B cell (primary cell): Measurements from ENCODE around the gene NES. TPM values are rescaled to one million over a fixed set of nuclear protein-coding genes. Genes with fewer than 3 reads are reported as not detected.

Experiments used
- ATAC-seq: fragments of 200-7000 bp; cut with Tn5 transposase; one replicate; pipeline ENCODE4 v1.10.0; 2021; ENCODE audit warnings: low read depth, mild to moderate bottlenecking, moderate number of reproducible peaks, moderate library complexity
- CTCF ChIA-PET: fragments of 350-600 bp; sonication (Branson Sonifier 250); formaldehyde crosslinking; loops from one replicate; lab custom pipeline; 2021; ENCODE audit warnings: antibody characterized with exemption, inconsistent platforms; lab: Charles Lee
- POLR2A ChIA-PET: fragments of 350-600 bp; sonication (Branson Sonifier 250); formaldehyde crosslinking; loops from one replicate; lab custom pipeline; 2021; ENCODE audit warnings: antibody characterized with exemption; lab: Charles Lee
- DNase-seq: peaks from one replicate; pipeline ENCODE4 v3.0.0; 2013
- H2AFZ ChIP-seq: 2 replicates; pipeline ENCODE4 v1.6.1; 2012; ENCODE audit warnings: mild to moderate bottlenecking, low read depth, low read length; ENCODE audit not compliant: insufficient read depth, poor library complexity, severe bottlenecking
- H3K27ac ChIP-seq, 2 donors: 1 replicate in 1 of 2; 2 replicates in 1 of 2; pipeline ENCODE4 v1.5.1; 2012 to 2013; ENCODE audit warnings: low read length in 2 of 2, mild to moderate bottlenecking in 2 of 2, moderate library complexity in 1 of 2
- H3K27me3 ChIP-seq, 4 experiments: fragments of 200-600 bp in 1 of 4; sonication (generic) in 1 of 4; replicated peaks in 1 of 4; 1 replicate in 2 of 4; 2 replicates in 2 of 4; pipeline versions ENCODE4 v1.6.1 to v1.7.0; 2013 to 2016; ENCODE audit warnings: low read length in 3 of 4, mild to moderate bottlenecking in 2 of 4, mixed read lengths in 1 of 4, moderate library complexity in 1 of 4; ENCODE audit not compliant: insufficient read depth in 4 of 4, control insufficient read depth in 3 of 4; ENCODE audit errors: control extremely low read depth in 1 of 4
- H3K36me3 ChIP-seq, 2 experiments: replicated peaks in 1 of 2; 1 replicate in 1 of 2; 2 replicates in 1 of 2; pipeline versions ENCODE4 v1.6.1 to v1.7.1; 2013; ENCODE audit warnings: low read length in 1 of 2; ENCODE audit not compliant: insufficient read depth in 2 of 2, control insufficient read depth in 1 of 2; ENCODE audit errors: control extremely low read depth in 1 of 2, extremely low read depth in 1 of 2
- H3K4me1 ChIP-seq, 2 donors: fragments of 200-600 bp in 1 of 2; sonication (generic) in 1 of 2; 1 replicate in 1 of 2; 2 replicates in 1 of 2; pipeline versions ENCODE4 v1.5.1 to v1.6.1; 2013 to 2017; ENCODE audit warnings: low read length in 2 of 2; ENCODE audit not compliant: control insufficient read depth in 2 of 2, insufficient read depth in 2 of 2
- H3K4me2 ChIP-seq: replicated peaks from 2 replicates; pipeline ENCODE3; 2012; ENCODE audit warnings: mild to moderate bottlenecking, low read depth, low read length; ENCODE audit not compliant: poor library complexity, severe bottlenecking
- H3K4me3 ChIP-seq, 5 experiments: fragments of 200-600 bp in 1 of 5; sonication (generic) in 1 of 5; 1 replicate in 3 of 5; 2 replicates in 2 of 5; pipeline versions ENCODE4 v1.5.1 to v1.7.0; 2011 to 2016; ENCODE audit warnings: low read length in 4 of 5, mild to moderate bottlenecking in 4 of 5, low read depth in 2 of 5, control low read depth in 1 of 5, moderate library complexity in 1 of 5; ENCODE audit not compliant: insufficient read depth in 1 of 5; ENCODE audit errors: control extremely low read depth in 1 of 5, extremely low read depth in 1 of 5
- H3K79me2 ChIP-seq: fragments of 200-600 bp; sonication (generic); one replicate; pipeline ENCODE4 v1.6.0; 2016; ENCODE audit warnings: low read length; ENCODE audit not compliant: control insufficient read depth, insufficient read depth
- H3K9ac ChIP-seq: fragments of 200-600 bp; sonication (generic); 2 replicates; pipeline ENCODE4 v1.6.1; 2017; ENCODE audit warnings: mild to moderate bottlenecking, low read length, moderate library complexity
- H3K9me3 ChIP-seq, 3 donors: one replicate each; pipeline versions ENCODE4 v1.6.1 to v1.7.1; 2013; ENCODE audit warnings: low read length in 2 of 3; ENCODE audit not compliant: control insufficient read depth in 2 of 3, insufficient read depth in 1 of 3; ENCODE audit errors: control extremely low read depth in 1 of 3
- H4K20me1 ChIP-seq: 2 replicates; pipeline ENCODE4 v1.6.0; 2012; ENCODE audit warnings: mild to moderate bottlenecking, low read length; ENCODE audit not compliant: insufficient read depth, control insufficient read depth, poor library complexity, severe bottlenecking
- H3K27ac Mint-ChIP-seq: one replicate; pipeline ENCODE4 v1.8.0; 2021; ENCODE audit warnings: mixed read lengths
- H3K27me3 Mint-ChIP-seq: one replicate; pipeline ENCODE4 v1.8.0; 2021; ENCODE audit warnings: mixed read lengths
- H3K4me1 Mint-ChIP-seq: one replicate; pipeline ENCODE4 v1.8.0; 2021; ENCODE audit warnings: mixed read lengths
- H3K4me3 Mint-ChIP-seq: one replicate; pipeline ENCODE4 v1.8.0; 2021; ENCODE audit warnings: mixed read lengths
- H3K9me3 Mint-ChIP-seq: one replicate; pipeline ENCODE4 v1.8.0; 2022; ENCODE audit warnings: mixed read lengths; ENCODE audit not compliant: insufficient read depth
- EZH2 ChIP-seq: IDR thresholded peaks from 2 replicates; pipeline ENCODE4 v1.6.1; 2012; ENCODE audit warnings: borderline replicate concordance, low read depth, mild to moderate bottlenecking, moderate library complexity, low read length; ENCODE audit not compliant: insufficient read depth, poor library complexity, severe bottlenecking
- WGBS: methylation state at CpG from one replicate; pipeline ENCODE4 v1.1.5; 2013; ENCODE audit warnings: missing lambda C conversion rate; ENCODE audit not compliant: insufficient coverage; 5-methylcytosine and 5-hydroxymethylcytosine counted together
- intact Hi-C: fragments of 100-400 bp; cut with micrococcal nuclease; formaldehyde crosslinking; loops from one replicate; pipeline ENCODE4 v1.10.0; 2022
- polyA plus RNA-seq: library from polyadenylated mRNA; depleted of rRNA; stranded (reverse); fragments of >200 nt; gene quantifications from 2 replicates; pipeline ENCODE4 v1.2.3, GENCODE V29; 2012
- total RNA-seq, 2 donors: library from RNA; stranded (reverse); fragments of 120-200 nt in 1 of 2; gene quantifications; 1 replicate in 1 of 2; 2 replicates in 1 of 2; pipeline versions ENCODE4 v1.2.3 to v1.2.4, GENCODE V29; 2013 to 2022
- TF ChIP-seq, protein P1 (sequence below): fragments of 200-600 bp; IDR thresholded peaks from one replicate; pipeline ENCODE4 v1.8.0; 2022; ENCODE audit warnings: antibody characterized with exemption, mild to moderate bottlenecking

The NES gene
- total and polyA plus RNA-seq, 2 donors (not counting 1 experiment from before 2014, with no cell fraction given): 0.05 TPM; not detected in 1

DNA sequence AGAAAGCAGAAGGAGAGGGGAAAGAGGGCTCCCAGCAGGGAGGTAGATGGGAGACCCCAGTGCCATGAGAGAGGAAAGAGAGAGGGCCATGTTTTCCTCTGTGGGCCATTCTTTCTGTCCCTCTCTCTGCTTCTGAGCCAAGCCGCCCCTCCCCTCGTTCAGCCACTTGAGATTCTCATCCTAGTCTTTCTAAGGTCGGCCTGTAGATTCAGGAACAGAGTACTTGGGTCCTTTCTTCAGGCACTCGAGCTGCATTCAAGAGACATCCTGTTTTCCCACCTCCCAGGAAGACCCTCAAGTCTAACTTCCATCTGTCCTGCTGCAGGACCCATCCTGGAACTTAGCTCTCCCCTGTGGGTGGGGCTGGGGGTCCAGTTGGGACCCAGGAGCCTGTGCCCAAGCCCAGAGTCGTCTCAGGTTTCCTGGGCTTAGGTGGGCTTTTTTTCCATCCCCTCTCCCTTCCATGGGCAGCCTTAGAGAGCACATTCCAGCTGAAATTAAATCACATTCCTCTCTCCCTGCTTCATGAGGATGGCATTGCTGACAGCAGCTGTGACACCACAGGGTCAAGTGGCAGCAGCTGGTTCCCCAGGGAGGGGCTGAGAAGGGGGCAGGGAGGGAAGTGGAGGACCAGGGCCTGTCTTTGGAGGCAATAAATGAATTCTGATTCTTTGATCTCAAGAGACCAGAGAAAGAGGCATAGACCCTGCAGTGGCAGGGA is 13.0 kb downstream of the NES start:
- no peaks in the 10 kb centered on the region for H3K36me3 ChIP-seq
- no peak overlapping the region for H3K27ac ChIP-seq
- ChIA-PET POLR2A (no interaction called here), CTCF (interaction anchor here (1.0 to 2.4 kb wide), 4 partner anchors 14 to 44 kb away, joined by 3 to 14 read pairs (median 6); no protein-coding TSS in a partner anchor)
- TF ChIP-seq, protein P1, sequence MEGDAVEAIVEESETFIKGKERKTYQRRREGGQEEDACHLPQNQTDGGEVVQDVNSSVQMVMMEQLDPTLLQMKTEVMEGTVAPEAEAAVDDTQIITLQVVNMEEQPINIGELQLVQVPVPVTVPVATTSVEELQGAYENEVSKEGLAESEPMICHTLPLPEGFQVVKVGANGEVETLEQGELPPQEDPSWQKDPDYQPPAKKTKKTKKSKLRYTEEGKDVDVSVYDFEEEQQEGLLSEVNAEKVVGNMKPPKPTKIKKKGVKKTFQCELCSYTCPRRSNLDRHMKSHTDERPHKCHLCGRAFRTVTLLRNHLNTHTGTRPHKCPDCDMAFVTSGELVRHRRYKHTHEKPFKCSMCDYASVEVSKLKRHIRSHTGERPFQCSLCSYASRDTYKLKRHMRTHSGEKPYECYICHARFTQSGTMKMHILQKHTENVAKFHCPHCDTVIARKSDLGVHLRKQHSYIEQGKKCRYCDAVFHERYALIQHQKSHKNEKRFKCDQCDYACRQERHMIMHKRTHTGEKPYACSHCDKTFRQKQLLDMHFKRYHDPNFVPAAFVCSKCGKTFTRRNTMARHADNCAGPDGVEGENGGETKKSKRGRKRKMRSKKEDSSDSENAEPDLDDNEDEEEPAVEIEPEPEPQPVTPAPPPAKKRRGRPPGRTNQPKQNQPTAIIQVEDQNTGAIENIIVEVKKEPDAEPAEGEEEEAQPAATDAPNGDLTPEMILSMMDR: no peak
- no peak for TF ChIP-seq EZH2
- intact Hi-C loops: no loop called here
- peaks cover 0 to 3% (median 0%) of the 10 kb centered on the region in 3 donors for H3K9me3 ChIP-seq
- WGBS: 67% methylated on average over 5 of the region's 5 CpGs
- peak overlapping the region; percentile 41 for H3K4me3 Mint-ChIP-seq
- ATAC-seq (no peak), DNase-seq (no peak)
- no peaks in the 10 kb centered on the region for H3K27me3 ChIP-seq
- H3K27me3 Mint-ChIP-seq: no peaks in the 10 kb centered on the region
- H3K4me1 Mint-ChIP-seq: peaks cover 74% of the 10 kb centered on the region
- H3K4me2 ChIP-seq: peak overlapping the region; percentile 76
- H3K9ac ChIP-seq: peak overlapping the region; percentile 44
- no peaks in the 10 kb centered on the region for H4K20me1 ChIP-seq
- H3K27ac Mint-ChIP-seq: no peak overlapping the region
- H3K9me3 Mint-ChIP-seq: no peaks in the 10 kb centered on the region
- H3K4me3 ChIP-seq: peak overlapping the region in 2 of 5 experiments; percentile 20 to 51
- peaks cover 61 to 69% of the 10 kb centered on the region in 2 donors for H3K4me1 ChIP-seq
- peak overlapping the region; percentile 46 for H2AFZ ChIP-seq
- no peaks in the 10 kb centered on the region for H3K79me2 ChIP-seq

DNA sequence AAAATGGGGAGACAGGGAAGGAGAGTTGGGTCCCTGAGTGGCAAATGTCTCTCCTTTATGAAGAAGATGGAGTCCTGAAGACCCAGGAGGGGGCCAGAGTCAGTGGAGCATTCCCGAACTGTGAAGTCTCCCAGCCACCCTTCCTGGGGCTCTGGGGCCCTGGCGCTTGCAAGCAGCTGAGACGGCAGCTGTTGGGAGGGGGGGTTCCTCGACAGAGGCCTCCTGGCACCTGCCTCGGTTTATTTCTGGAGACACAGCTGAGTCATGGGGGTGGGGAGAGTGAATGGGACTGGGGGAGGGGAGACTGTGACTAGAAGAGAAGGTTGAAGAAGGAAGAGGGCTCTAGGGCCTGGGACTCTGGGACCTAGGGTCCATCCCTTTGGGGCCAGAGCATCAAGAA is 14.0 kb downstream of the NES start:
- ATAC-seq: no peak
- DNase-seq: no peak
- H3K27me3 ChIP-seq: no peaks in the 10 kb centered on the region
- intact Hi-C loops: no loop called here
- H3K27ac Mint-ChIP-seq: no peak overlapping the region
- no peak overlapping the region for H3K27ac ChIP-seq
- TF ChIP-seq EZH2: no peak
- TF ChIP-seq, protein P1: no peak
- no peaks in the 10 kb centered on the region for H4K20me1 ChIP-seq
- peaks cover 63 to 75% of the 10 kb centered on the region in 2 donors for H3K4me1 ChIP-seq
- peak overlapping the region; percentile 15 for H3K4me3 Mint-ChIP-seq
- H3K36me3 ChIP-seq: no peaks in the 10 kb centered on the region
- peak overlapping the region; percentile 36 for H3K4me2 ChIP-seq
- peaks cover 0 to 3% (median 0%) of the 10 kb centered on the region in 3 donors for H3K9me3 ChIP-seq
- ChIA-PET POLR2A (no interaction called here), CTCF (no interaction called here)
- no peaks in the 10 kb centered on the region for H3K9me3 Mint-ChIP-seq
- 3% methylated on average over 5 of the region's 5 CpGs for WGBS
- peak overlapping the region; percentile 27 for H2AFZ ChIP-seq
- H3K9ac ChIP-seq: no peak overlapping the region
- no peaks in the 10 kb centered on the region for H3K27me3 Mint-ChIP-seq
- no peaks in the 10 kb centered on the region for H3K79me2 ChIP-seq
- H3K4me3 ChIP-seq: no peak overlapping the region
- peaks cover 81% of the 10 kb centered on the region for H3K4me1 Mint-ChIP-seq
